HG02763 (cell line): Measurements from ENCODE around the gene TMEM126A.
"Not testable (repeated sequence)": the region's sequence is repeated elsewhere in the genome, so short reads cannot be mapped to it uniquely, and the experiment has no call there.

Experiments used
- ATAC-seq: cut with Tn5 transposase; IDR thresholded peaks from one replicate; pipeline ENCODE4 v1.9.1; 2021; ENCODE audit warnings: mild to moderate bottlenecking, moderate library complexity; ENCODE audit not compliant: unreplicated experiment

Gene TMEM126A

GRCh38 chr11:85647604-85648299 lies at the start of gene TMEM126A:
TSS of gene TMEM126A (plus strand) at chr11:85647967. CDS start at chr11:85650256, 2,289 bp downstream.
- peak; percentile 99 for ATAC-seq

- ATAC-seq = no peak
Observed at GRCh38 chr11:85599083-85599482, 48.7 kb upstream of the TMEM126A start.

- no peak for ATAC-seq
Observed at GRCh38 chr11:85602526-85603213, 45.1 kb upstream of the TMEM126A start.

- no peak for ATAC-seq
Observed at GRCh38 chr11:85603220-85603619, 44.5 kb upstream of the TMEM126A start.

GRCh38 chr11:85606237-85606636 lies 41.5 kb upstream of the TMEM126A start:
- ATAC-seq = not testable (repeated sequence)

GRCh38 chr11:85608621-85609020 lies 39.1 kb upstream of the TMEM126A start:
- ATAC-seq = not testable (repeated sequence)

- not testable (repeated sequence) for ATAC-seq
Observed at GRCh38 chr11:85609286-85609685, 38.5 kb upstream of the TMEM126A start.

GRCh38 chr11:85611643-85612042 lies 36.1 kb upstream of the TMEM126A start:
- ATAC-seq = not testable (repeated sequence)

- ATAC-seq = no peak
Observed at GRCh38 chr11:85619499-85619898, 28.3 kb upstream of the TMEM126A start.

GRCh38 chr11:85620256-85620655 lies 27.5 kb upstream of the TMEM126A start:
- no peak for ATAC-seq

GRCh38 chr11:85626496-85626895 lies 21.3 kb upstream of the TMEM126A start:
- ATAC-seq = no peak

GRCh38 chr11:85627332-85627997 lies 20.3 kb upstream of the TMEM126A start, which contains the start of gene DLG2:
TSS of gene DLG2 (minus strand) at chr11:85627344.
- ATAC-seq = peak; percentile 0

GRCh38 chr11:85627998-85628770 lies 19.6 kb upstream of the TMEM126A start, which contains the start of gene TMEM126B:
TSS of gene TMEM126B (plus strand) at chr11:85628593. CDS start at chr11:85628608, 15 bp downstream.
- peak; percentile 99 for ATAC-seq

- peak; percentile 9 for ATAC-seq
Observed at GRCh38 chr11:85628771-85629341, 18.9 kb upstream of the TMEM126A start.

- no peak for ATAC-seq
Observed at GRCh38 chr11:85634747-85635146, 13.0 kb upstream of the TMEM126A start.

- ATAC-seq = no peak
Observed at GRCh38 chr11:85643191-85643614, 4.6 kb upstream of the TMEM126A start.

- ATAC-seq = no peak
Observed at GRCh38 chr11:85647078-85647477, 689 bp upstream of the TMEM126A start.

GRCh38 chr11:85651118-85651517 lies 3.4 kb downstream of the TMEM126A start:
- no peak for ATAC-seq

GRCh38 chr11:85652786-85653447 lies 5.2 kb downstream of the TMEM126A start:
- no peak for ATAC-seq

- not testable (repeated sequence) for ATAC-seq
Observed at GRCh38 chr11:85654343-85654742, 6.6 kb downstream of the TMEM126A start.
